OCI-LY3 (cell line): ENCODE measurements around the gene ADA.
A peak's percentile ranks its signal among the peaks of the same experiment; 100 is the strongest.
"Not testable (repeated sequence)": the region's sequence is repeated elsewhere in the genome, so short reads cannot be mapped to it uniquely, and the experiment has no call there.

Experiments
- H2AFZ ChIP-seq: fragments of 200-600, 300-600 bp; shearing (Covaris generic); 2 replicates; pipeline ENCODE4 v1.6.0; 2014; ENCODE audit warnings: antibody characterized with exemption, low read depth, low read length
- H3K27ac ChIP-seq: fragments of 200-600, 300-600 bp; sonication (generic); 2 replicates; pipeline ENCODE4 v1.5.1; 2014; ENCODE audit warnings: mild to moderate bottlenecking, low read length, moderate library complexity, mixed read lengths
- H3K27me3 ChIP-seq: fragments of 200-600, 300-600 bp; sonication (generic); 2 replicates; pipeline ENCODE4 v1.6.1; 2014; ENCODE audit warnings: low read depth, low read length, mixed read lengths
- H3K36me3 ChIP-seq: fragments of 200-600, 300-600 bp; sonication (generic); replicated peaks from 2 replicates; pipeline ENCODE3; 2014; ENCODE audit warnings: low read depth, low read length, mixed read lengths
- H3K4me1 ChIP-seq: fragments of 300-600, 200-600 bp; sonication (generic); 2 replicates; pipeline ENCODE4 v1.6.1; 2014; ENCODE audit warnings: low read length, mixed read lengths
- H3K4me2 ChIP-seq: fragments of 200-600, 300-600 bp; sonication (generic); 2 replicates; pipeline ENCODE4 v1.6.1; 2014; ENCODE audit warnings: low read length, mixed read lengths
- H3K4me3 ChIP-seq: fragments of 300-600, 200-600 bp; sonication (generic); 2 replicates; pipeline ENCODE4 v1.5.1; 2014; ENCODE audit warnings: antibody characterized with exemption, mild to moderate bottlenecking, low read length, moderate library complexity
- H3K79me2 ChIP-seq: fragments of 300-600, 200-600 bp; shearing (Covaris generic); 2 replicates; pipeline ENCODE4 v1.6.1; 2014; ENCODE audit warnings: mild to moderate bottlenecking, low read length, mixed read lengths
- H3K9ac ChIP-seq: fragments of 300-600, 200-600 bp; shearing (Covaris generic); 2 replicates; pipeline ENCODE4 v1.6.0; 2014; ENCODE audit warnings: mild to moderate bottlenecking, low read length, moderate library complexity
- H3K9me3 ChIP-seq: fragments of 200-600, 300-600 bp; shearing (Covaris generic); 2 replicates; pipeline ENCODE4 v1.6.1; 2014; ENCODE audit warnings: low read length, mixed read lengths; ENCODE audit not compliant: insufficient read depth
- H4K20me1 ChIP-seq: fragments of 200-600, 300-600 bp; sonication (generic); 2 replicates; pipeline ENCODE4 v1.6.1; 2016; ENCODE audit warnings: low read length, mixed read lengths; ENCODE audit not compliant: insufficient read depth
- CTCF ChIP-seq: fragments of 200-600, 300-600 bp; sonication (generic); IDR thresholded peaks from 2 replicates; pipeline ENCODE4 v1.5.1; 2014; ENCODE audit warnings: antibody characterized with exemption, low read length, low read depth
- EZH2phosphoT487 ChIP-seq: fragments of 200-600 bp; shearing (Covaris generic); IDR thresholded peaks from 2 replicates; pipeline ENCODE4 v1.6.1; 2018; ENCODE audit warnings: antibody characterized with exemption, mixed run types, low read depth

ADA gene

GRCh38 chr20:44671541-44671940, 20.0 kb upstream of the ADA start:
- H3K4me3 ChIP-seq: peak overlapping the region; percentile 71
- H3K4me1 ChIP-seq: peaks cover 21% of the 10 kb centered on the region
- peak overlapping the region; percentile 86 for H3K4me2 ChIP-seq
- H4K20me1 ChIP-seq, H3K27ac ChIP-seq, H3K36me3 ChIP-seq, H3K79me2 ChIP-seq, H3K27me3 ChIP-seq, H3K9me3 ChIP-seq: not testable (repeated sequence)
- peak overlapping the region; percentile 53; the same call in 1 of the 2 replicates for H3K9ac ChIP-seq
- H2AFZ ChIP-seq: peak overlapping the region; percentile 22; the same call in 1 of the 2 replicates

GRCh38 chr20:44670851-44671250, 19.4 kb upstream of the ADA start:
- peak overlapping the region; percentile 53; the same call in 1 of the 2 replicates for H3K9ac ChIP-seq
- H3K9me3 ChIP-seq, H2AFZ ChIP-seq, H3K27me3 ChIP-seq, H4K20me1 ChIP-seq, H3K27ac ChIP-seq, H3K36me3 ChIP-seq, H3K79me2 ChIP-seq: not testable (repeated sequence)
- H3K4me1 ChIP-seq: peaks cover 21% of the 10 kb centered on the region
- peak overlapping the region; percentile 86 for H3K4me2 ChIP-seq
- H3K4me3 ChIP-seq: peak overlapping the region; percentile 71

- Histone ChIP-seq H3K4me3 (no peak overlapping the region), H3K36me3 (no peaks in the 10 kb centered on the region), H3K9me3 (no peaks in the 10 kb centered on the region), H2AFZ (no peak overlapping the region), H3K4me1 (peaks cover 20% of the 10 kb centered on the region), H3K27me3 (no peaks in the 10 kb centered on the region), H3K79me2 (no peaks in the 10 kb centered on the region), H3K27ac (no peak overlapping the region), H4K20me1 (no peaks in the 10 kb centered on the region), H3K4me2 (no peak overlapping the region), H3K9ac (no peak overlapping the region)
- TF ChIP-seq EZH2phosphoT487 (no peak), CTCF (no peak)
Observed at GRCh38 chr20:44666066-44666465, 14.6 kb upstream of the ADA start.

- Histone ChIP-seq H3K27ac (no peak overlapping the region), H3K36me3 (no peaks in the 10 kb centered on the region), H3K79me2 (no peaks in the 10 kb centered on the region), H3K9ac (no peak overlapping the region; the same call in 1 of the 2 replicates), H3K27me3 (no peaks in the 10 kb centered on the region), H2AFZ (no peak overlapping the region), H3K4me1 (peaks cover 24% of the 10 kb centered on the region), H3K9me3 (no peaks in the 10 kb centered on the region), H3K4me3 (no peak overlapping the region), H3K4me2 (peak overlapping the region; percentile 41), H4K20me1 (no peaks in the 10 kb centered on the region)
- no peak for TF ChIP-seq EZH2phosphoT487
- no peak for TF ChIP-seq CTCF
Observed at GRCh38 chr20:44664131-44664530, 12.6 kb upstream of the ADA start.

GRCh38 chr20:44662261-44662660, 10.8 kb upstream of the ADA start:
- TF ChIP-seq EZH2phosphoT487 (no peak), CTCF (no peak)
- Histone ChIP-seq H3K79me2 (no peaks in the 10 kb centered on the region), H3K27me3 (no peaks in the 10 kb centered on the region), H3K4me1 (peaks cover 22% of the 10 kb centered on the region), H3K9ac (no peak overlapping the region), H3K36me3 (no peaks in the 10 kb centered on the region), H3K27ac (no peak overlapping the region), H3K4me2 (no peak overlapping the region), H4K20me1 (no peaks in the 10 kb centered on the region), H3K4me3 (no peak overlapping the region), H3K9me3 (no peaks in the 10 kb centered on the region), H2AFZ (no peak overlapping the region)
